CD4-positive, alpha-beta T cell treated with Interleukin-12 subunit alpha and Interleukin-12 subunit beta, for 1 hour (primary cell): Measurements from ENCODE around the gene HNRNPC.

ENCODE experiments used
- DNase-seq: peaks from one replicate; pipeline ENCODE4 v3.0.0-alpha.2; 2020

The HNRNPC gene

DNA sequence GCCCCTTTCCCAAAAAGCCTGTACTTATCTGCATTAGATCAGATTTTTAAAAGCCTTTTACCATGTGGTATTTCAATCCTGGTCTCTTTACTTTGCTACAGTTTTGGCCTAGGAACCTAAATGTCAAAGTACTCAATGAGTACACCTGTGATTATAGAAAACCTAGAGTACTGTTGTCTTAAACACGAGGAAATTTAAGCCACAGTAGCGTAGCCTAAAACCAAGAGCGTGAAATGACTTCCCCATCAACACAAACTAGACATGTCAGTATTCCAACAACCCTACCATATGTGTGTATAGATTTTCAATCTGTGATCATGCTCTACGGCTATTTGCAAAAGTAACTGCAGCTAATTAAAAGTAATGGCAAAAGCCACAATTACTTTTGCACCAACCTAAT is 60.7 kb downstream of the HNRNPC start:
- DNase-seq = no peak

- DNase-seq = no peak
These were observed 62.2 kb downstream of the HNRNPC start for GRCh38 chr14:21206753-21207684.

DNA sequence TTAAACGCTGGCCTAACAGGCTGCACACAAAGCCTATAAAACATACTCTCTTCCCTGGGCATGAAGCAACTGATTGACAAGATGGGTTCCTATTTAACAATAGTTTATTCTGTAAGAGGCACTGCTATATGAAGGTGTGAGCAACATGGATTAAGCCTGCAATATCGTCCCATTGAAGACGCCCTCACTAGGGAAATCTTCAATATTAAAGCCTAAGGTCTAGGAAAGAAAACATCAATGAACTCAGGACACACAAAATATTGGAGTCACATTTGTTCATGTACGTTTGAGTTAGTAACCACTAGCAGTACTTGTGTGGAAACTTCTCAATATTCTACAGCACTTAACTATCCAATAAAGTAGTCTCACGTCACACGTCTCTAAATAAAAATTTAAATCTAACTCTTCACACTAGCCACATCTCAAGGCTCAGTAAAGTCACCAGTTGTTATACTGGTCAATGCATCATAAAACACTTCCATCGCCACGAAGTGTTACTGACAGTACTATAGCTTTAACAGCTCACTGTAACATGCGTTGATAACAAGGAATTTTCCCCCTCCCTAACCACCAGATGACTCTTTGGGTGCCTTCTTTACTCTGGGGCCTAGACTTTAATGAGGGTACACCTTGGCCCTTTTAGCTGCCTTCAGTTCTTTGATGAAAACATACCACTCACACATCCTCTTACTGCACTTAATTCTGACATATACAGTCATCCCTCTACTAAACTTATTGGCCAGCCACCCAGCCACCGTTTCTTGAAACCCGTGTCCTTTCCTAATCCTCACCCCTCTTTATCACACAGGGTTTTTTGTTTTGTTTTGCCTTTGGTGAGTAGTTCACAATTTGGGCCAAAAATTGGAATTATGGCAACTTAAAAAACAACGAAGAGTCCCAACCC is 63.3 kb downstream of the HNRNPC start:
- DNase-seq = no peak

- DNase-seq = no peak
These were observed 64.1 kb downstream of the HNRNPC start for GRCh38 chr14:21205026-21205677.

GRCh38 chr14:21204167-21205025 is 64.8 kb downstream of the HNRNPC start:
- DNase-seq = no peak

DNA sequence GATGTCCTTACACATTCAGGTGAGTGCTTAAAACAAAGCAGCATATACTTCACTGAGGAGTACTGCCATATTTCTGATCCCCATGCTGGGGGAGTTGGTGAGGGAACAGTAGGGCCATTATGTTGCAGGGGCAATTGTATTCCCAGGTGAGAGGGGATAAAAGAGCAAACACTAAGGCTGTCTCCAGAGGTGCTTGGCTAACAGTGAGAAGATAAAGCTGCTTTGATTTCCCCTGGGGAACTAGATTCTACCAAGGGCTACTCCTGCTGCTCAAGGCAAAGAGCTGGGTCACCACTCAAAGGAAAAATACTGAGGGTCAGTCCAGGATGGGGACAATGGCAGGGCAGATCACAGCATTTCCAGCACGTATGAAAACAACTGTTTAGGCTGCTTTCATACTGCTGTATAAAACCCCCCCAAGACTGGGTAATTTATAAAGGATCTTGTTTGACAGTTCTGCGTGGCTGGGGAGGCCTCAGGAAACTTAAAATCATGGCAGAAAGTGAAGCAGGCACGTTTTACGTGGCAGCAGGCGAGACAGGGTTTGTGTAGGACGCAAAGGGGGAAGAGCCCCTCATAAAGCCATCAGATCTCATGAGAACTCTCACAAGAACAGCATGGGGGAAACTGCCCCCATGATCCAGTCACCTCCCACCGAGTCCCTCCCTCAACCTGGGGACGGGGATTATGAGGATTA is 65.6 kb downstream of the HNRNPC start:
- no peak for DNase-seq

DNA sequence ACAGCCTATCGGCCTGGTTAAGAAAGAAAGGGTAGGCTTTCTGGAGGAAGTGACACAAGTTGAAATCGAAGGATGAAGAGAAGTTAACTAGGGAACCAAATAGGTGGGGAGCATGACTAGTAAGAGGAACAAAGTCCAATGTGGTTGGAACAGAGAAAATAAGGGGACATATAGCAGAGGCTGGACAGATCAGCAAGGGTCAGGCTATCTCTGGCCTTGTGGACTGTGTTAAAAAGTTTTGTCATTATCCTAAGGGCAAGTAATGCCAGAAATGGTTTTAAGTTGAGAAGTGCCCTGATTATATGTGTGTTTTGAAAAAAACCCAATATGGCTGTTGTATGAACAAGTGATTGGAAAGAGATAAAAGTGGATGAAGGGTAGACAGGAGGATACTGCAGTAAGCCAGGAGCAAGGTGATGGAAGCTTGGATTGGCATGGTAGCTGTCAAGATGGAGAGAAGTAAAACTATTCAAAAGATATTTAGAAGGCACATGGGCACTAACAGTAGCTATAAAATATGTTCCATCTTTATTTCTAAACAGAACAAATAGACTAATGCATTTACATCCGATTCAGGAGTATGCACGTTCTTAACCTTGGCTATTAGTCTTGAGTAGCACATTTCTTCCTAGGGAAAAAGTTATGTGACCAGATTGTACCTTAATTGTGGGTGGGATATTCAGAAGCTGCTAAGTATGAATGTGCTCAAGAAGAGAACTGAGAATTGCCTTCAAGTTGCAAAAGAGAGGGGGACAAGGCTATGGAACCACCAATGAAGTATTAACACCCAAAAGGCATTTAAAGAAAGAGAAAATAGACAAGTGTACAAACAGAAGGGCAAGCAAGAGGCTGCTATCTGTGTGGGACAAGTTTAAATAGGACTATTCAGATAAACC is 66.5 kb downstream of the HNRNPC start:
- no peak for DNase-seq

- DNase-seq = no peak
These were observed 67.3 kb downstream of the HNRNPC start for GRCh38 chr14:21201732-21202462.

GRCh38 chr14:21200752-21201461 is 68.3 kb downstream of the HNRNPC start:
- no peak for DNase-seq

- no peak for DNase-seq
These were observed 69.4 kb downstream of the HNRNPC start for GRCh38 chr14:21199611-21200560.

DNA sequence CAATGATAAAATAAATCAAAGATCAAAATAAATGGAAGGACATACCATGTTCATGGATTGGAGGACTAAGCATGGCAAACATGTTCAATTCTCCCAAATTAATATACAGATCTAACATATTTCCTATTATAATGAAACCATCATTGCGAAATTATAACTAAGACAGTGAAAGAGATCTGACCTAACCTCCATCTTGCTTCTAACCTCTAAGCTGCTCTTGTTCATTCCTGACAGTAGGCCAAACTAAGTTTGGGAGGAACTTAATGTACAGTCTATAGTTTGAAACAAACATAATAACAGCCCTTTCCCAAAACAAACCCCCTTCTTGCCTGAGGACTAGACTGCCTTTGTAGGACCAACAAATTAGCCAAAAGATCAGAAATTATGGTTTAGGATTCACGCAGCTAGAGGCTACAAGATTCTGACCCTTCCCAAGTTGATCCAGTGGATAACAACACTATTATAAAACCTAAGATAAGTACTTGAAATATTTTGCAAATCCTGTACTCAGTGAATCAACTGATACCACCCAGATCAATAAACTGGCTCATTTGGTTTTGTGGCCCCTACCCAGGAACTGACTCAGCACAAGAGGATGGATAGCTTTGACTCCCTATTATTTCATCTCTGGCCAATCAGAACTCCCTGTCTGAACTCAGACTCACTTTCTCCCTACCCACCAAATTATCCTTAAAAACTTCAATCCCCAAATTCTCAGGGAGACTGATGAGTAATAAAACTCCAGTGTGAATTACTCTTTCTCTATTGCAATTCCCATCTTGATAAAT is 71.6 kb downstream of the HNRNPC start:
- no peak for DNase-seq

DNA sequence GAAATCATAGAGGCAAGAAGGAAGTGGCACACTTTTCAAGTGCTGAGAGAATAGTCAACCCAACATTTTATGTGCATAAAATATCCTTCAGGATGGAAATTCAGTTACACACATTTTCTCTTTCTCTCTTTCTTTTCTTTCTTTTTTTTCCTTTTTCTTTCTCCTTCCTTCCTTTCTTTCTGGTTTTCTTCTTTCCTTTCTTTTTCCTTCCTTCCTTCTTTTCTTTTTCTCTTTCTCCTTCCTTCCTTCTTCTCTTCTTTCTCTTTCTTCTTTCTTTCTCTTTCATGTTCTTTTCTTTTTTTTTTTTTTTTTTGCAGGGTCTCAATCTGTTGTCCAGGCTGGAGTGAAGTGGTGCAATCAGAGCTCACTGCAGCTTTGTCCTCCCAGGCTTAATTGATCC is 74.6 kb downstream of the HNRNPC start:
- DNase-seq = no peak

- DNase-seq = no peak
These were observed 76.2 kb downstream of the HNRNPC start for GRCh38 chr14:21192875-21193535.

GRCh38 chr14:21192447-21192822 is 76.8 kb downstream of the HNRNPC start:
- DNase-seq = no peak

DNA sequence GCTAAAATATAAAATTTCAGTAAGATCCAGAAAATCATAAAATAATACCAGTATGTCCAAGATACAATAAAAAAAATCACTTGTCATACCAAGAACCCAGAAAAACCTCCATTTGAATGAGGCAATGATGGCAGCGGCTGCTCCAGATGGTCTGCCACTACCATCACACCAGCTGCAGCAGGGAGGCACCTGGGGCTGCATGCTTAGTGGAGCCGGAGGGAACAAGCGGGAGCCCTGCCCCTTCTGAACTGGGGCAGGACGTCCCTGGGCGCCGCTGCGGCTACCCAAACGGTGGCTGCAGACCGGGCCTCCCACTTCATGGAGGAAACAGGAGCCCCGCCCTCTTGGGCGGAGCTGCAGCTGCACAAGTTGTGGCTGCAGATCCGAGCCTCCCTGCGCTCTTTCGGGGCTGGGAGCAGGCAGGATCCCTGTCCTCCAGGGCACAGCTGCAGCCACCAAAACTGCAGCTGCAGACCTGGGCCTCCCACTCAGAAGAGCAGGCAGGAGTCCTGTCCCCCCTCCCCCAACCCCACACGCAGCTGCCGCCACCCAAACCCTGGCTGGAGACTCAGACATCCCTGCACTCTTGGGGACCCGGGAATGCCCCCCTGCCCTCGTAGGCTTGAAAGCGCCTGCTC is 77.3 kb downstream of the HNRNPC start:
- DNase-seq = peak; percentile 72

DNA sequence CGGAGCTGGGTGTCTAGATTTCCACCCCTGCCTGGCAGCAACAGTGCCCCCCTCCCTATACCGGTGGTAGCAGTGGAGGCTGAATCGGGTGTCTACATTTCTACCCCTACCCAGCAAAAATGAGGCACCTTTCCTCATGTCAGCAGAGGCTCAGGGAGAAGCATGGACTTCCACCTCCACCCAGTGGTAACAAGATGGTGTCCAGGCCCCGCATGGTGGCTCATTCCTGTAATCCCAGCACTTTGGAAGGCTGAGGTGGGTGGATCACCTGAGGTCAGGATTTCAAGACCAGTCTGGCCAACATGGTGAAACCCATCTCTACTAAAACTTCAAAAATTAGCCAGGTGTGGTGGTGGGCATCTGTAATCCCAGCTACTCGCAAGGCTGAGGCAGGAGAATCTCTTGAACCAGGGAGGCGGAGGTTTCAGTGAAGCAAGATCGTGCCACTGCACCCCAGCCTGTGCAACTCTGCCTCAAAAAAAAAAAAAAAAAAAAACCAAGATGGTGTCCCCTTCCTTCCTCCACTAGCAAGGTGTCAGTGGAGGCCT is 77.9 kb downstream of the HNRNPC start:
- no peak for DNase-seq
